ENCODE measurements around the gene IL17F. TPM values are rescaled to one million over a fixed set of nuclear protein-coding genes. Genes with fewer than 3 reads are reported as not detected.

Gene IL17F
- total and polyA plus RNA-seq, 2 of the 8 experiments (the other 6 are each of a cell fraction or from before 2014, with no cell fraction given), result 0.08 TPM; not detected in 1

DNA sequence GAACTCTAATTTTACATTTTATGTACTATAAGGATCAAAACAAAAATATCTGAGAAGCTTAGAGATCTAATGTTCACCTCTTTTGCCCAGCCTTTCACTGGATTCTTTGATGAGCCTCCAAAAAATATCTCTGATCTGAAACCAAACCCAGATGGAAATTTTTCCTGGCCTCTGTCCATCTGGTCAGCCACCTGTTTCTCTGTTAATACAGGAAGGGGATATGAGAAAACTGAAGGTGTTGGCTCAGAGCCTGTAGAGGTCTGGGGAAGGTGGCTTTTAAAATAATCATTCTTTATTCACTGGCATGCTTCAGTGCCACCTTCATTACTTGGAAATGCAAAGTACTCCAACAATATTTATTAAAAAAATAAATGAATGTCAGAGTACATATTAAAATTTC is 48.8 kb upstream of the IL17F start (continued):
- no peak for TF ChIP-seq CTCF (IDR thresholded peaks at IDR 0.05; ENCODE audit: control extremely low read depth in 1 of 3, insufficient read depth in 1 of 3, low read depth in 1 of 3, low read length in 3 of 3)
- no peak for TF ChIP-seq CREB1 (IDR thresholded peaks at IDR 0.05)
- TF ChIP-seq JUN (IDR thresholded peaks at IDR 0.05; ENCODE audit: low read depth, low read length), result no peak
- TF ChIP-seq KDM1A (IDR thresholded peaks at IDR 0.05; ENCODE audit: borderline replicate concordance, low read length), result no peak
- TF ChIP-seq POLR2A (IDR thresholded peaks at IDR 0.05; ENCODE audit: control extremely low read depth in 1 of 2, low read depth in 2 of 2, low read length in 2 of 2), result no peak
- no peak for TF ChIP-seq GTF2F1 (IDR thresholded peaks at IDR 0.05; ENCODE audit: borderline replicate concordance, low read depth, low read length)
- TF ChIP-seq CHD2 (IDR thresholded peaks at IDR 0.05; ENCODE audit: low read length), result no peak
